K562 (cell line): Measurements from ENCODE around the gene LMAN1L. TPM values are rescaled to one million over a fixed set of nuclear protein-coding genes. Genes with fewer than 3 reads are reported as not detected.

Source experiments
- BDP1 ChIP-seq: IDR thresholded peaks from 3 replicates; pipeline ENCODE4 v1.6.1; 2011; ENCODE audit not compliant: insufficient read length, insufficient read depth
- ESRRA ChIP-seq: fragments of 450-650 bp; IDR thresholded peaks from 2 replicates; pipeline ENCODE4 v1.6.1; 2014; ENCODE audit warnings: low read depth, mild to moderate bottlenecking, moderate library complexity, borderline replicate concordance
- FOXK1 ChIP-seq: sonication (generic); formaldehyde crosslinking; IDR thresholded peaks from 2 replicates; pipeline ENCODE4 v1.8.0; 2022; ENCODE audit warnings: missing genetic modification reagents, mild to moderate bottlenecking, borderline replicate concordance
- FOXK2 ChIP-seq, 2 experiments: fragments of 450-650 bp; IDR thresholded peaks in 1 of 2; conservative IDR thresholded peaks in 1 of 2; 2 replicates each; pipeline ENCODE4 v1.6.1; 2016; ENCODE audit warnings: low read depth in 2 of 2, mild to moderate bottlenecking in 1 of 2
- HMG20A ChIP-seq: fragments of 450-650 bp; formaldehyde crosslinking; conservative IDR thresholded peaks from 2 replicates; pipeline ENCODE4 v1.4.0; 2020; ENCODE audit warnings: mild to moderate bottlenecking, mixed read lengths
- OTX1 ChIP-seq: fragments of 450-650 bp; formaldehyde crosslinking; IDR thresholded peaks from 2 replicates; pipeline ENCODE4 v1.4.0; 2022; ENCODE audit warnings: mild to moderate bottlenecking
- RBM15 ChIP-seq: fragments of 200-400 bp; formaldehyde crosslinking; IDR thresholded peaks from 2 replicates; pipeline ENCODE4 v1.6.1; 2018; ENCODE audit warnings: mild to moderate bottlenecking, low read length, moderate library complexity; ENCODE audit not compliant: insufficient read depth
- ZNF146 ChIP-seq: IDR thresholded peaks from one replicate; pipeline ENCODE4 v1.6.1; 2018; ENCODE audit warnings: missing compliant biosample characterization; ENCODE audit not compliant: unreplicated experiment
- polyA plus RNA-seq, 8 experiments: library from polyadenylated mRNA; depleted of rRNA in 4 of 8; stranded (reverse) in 5 of 8; unstranded in 3 of 8; fragments of >200 nt; fragmentation: Nextera tagmentation in 2 of 8; fragmentation: Illumina TruSeq in 1 of 8; extraction: Ambion mirVana in 2 of 8; extraction: Trizol in 1 of 8; gene quantifications; 2 replicates each; pipeline versions ENCODE4 v1.2.1 to v1.2.3, GENCODE V29; 2011 to 2014; ENCODE audit warnings: inconsistent platforms in 1 of 8, missing spikeins in 1 of 8
- total RNA-seq, 7 experiments: library from RNA; depleted of rRNA in 6 of 7; stranded (reverse); fragments of >200 nt in 6 of 7; fragmentation: Illumina TruSeq in 2 of 7; extraction: Trizol in 2 of 7; gene quantifications; 2 replicates each; pipeline versions ENCODE4 v1.2.1 to v1.2.3, GENCODE V29; 2011 to 2021; ENCODE audit warnings: low replicate concordance in 1 of 7
- TF ChIP-seq, protein P1 (sequence below): fragments of 250-450 bp; sonication (Bioruptor Pico); IDR thresholded peaks from 2 replicates; pipeline ENCODE4 v1.4.0; 2020
- TF ChIP-seq, protein P2 (sequence below): fragments of 450-650 bp; formaldehyde crosslinking; IDR thresholded peaks from 2 replicates; pipeline ENCODE4 v1.4.0; 2022; ENCODE audit warnings: missing genetic modification characterization
- TF ChIP-seq, protein P3 (sequence below), 3 experiments: fragments of 200-800 bp in 1 of 3; fragments of 250-450 bp in 1 of 3; fragments of 450-650 bp in 1 of 3; sonication (Bioruptor Pico) in 1 of 3; sonication (Bioruptor generic) in 1 of 3; formaldehyde crosslinking in 1 of 3; IDR thresholded peaks; 2 replicates each; pipeline versions ENCODE4 v1.6.1 to v1.8.0; 2016 to 2022; ENCODE audit warnings: mild to moderate bottlenecking in 2 of 3, missing genetic modification characterization in 2 of 3, missing compliant biosample characterization in 1 of 3, moderate library complexity in 1 of 3
- TF ChIP-seq, protein P4 (sequence below): sonication (generic); formaldehyde crosslinking; IDR thresholded peaks from 2 replicates; pipeline ENCODE4 v1.8.1; 2023; ENCODE audit warnings: mild to moderate bottlenecking, missing genetic modification reagents
- TF ChIP-seq, protein P5 (sequence below): fragments of 250-450 bp; sonication (Bioruptor Pico); IDR thresholded peaks from 2 replicates; pipeline ENCODE4 v1.8.0; 2022; ENCODE audit warnings: inconsistent platforms

Gene LMAN1L
- total and polyA plus RNA-seq, 9 of the 15 experiments (the other 6 are each of a cell fraction or from before 2014, with no cell fraction given): not detected

DNA sequence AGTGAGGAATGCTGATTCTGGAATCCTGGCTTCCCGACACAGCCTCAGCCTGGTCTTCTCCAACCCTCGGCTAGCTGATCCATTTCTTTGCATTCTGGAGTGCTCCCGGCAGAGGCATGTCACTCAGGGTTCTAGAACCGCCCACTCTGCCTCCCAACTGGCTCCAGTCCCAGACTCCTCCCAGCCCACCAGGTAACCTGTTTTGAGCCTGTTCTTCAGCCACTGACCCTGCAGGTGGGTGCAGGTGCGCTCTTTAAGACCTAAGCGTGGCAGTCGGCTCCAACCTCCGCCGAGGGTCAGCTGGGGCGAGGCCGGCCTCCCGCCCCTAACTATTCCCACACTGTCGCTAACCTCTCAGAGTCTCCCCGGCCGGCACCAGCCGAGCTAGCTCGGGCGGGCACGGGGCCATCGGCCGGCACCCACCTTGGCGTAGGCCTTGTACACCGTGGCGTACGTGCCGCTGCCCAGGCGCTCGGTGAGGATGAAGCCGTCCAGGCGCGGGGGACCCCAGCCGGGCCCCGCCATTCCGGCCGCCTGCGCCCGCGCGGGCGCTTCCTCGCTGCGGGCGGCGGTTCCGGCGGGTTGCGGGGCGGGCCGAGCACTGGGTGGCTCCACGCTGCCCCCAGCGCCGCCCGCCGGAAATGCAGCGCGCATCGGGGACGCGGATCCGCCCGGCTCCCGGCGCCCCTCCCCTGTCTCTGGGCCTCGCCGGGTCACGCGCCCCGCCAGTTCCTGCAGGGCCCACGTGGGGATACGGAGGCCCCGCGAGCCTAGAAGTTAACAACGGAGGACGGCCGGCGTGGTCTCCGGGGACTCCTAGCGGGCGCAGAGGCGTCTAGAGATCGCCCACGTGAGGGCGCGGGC is 30.2 kb downstream of the LMAN1L start, which contains the start of gene ULK3 (continued):
- TF ChIP-seq, protein P1, sequence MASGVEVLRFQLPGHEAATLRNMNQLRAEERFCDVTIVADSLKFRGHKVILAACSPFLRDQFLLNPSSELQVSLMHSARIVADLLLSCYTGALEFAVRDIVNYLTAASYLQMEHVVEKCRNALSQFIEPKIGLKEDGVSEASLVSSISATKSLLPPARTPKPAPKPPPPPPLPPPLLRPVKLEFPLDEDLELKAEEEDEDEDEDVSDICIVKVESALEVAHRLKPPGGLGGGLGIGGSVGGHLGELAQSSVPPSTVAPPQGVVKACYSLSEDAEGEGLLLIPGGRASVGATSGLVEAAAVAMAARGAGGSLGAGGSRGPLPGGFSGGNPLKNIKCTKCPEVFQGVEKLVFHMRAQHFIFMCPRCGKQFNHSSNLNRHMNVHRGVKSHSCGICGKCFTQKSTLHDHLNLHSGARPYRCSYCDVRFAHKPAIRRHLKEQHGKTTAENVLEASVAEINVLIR (CRISPR knock-in tag): no peak
- TF ChIP-seq FOXK2 (conservative IDR thresholded peaks at IDR 0.05 in 1 of 2, IDR thresholded peaks at IDR 0.05 in 1 of 2; ENCODE audit: low read depth in 2 of 2): no peak
- TF ChIP-seq ESRRA: peak; percentile 55; the same call in 1 of the 2 replicates
- TF ChIP-seq FOXK1: no peak
- TF ChIP-seq OTX1: no peak
- TF ChIP-seq, protein P2, sequence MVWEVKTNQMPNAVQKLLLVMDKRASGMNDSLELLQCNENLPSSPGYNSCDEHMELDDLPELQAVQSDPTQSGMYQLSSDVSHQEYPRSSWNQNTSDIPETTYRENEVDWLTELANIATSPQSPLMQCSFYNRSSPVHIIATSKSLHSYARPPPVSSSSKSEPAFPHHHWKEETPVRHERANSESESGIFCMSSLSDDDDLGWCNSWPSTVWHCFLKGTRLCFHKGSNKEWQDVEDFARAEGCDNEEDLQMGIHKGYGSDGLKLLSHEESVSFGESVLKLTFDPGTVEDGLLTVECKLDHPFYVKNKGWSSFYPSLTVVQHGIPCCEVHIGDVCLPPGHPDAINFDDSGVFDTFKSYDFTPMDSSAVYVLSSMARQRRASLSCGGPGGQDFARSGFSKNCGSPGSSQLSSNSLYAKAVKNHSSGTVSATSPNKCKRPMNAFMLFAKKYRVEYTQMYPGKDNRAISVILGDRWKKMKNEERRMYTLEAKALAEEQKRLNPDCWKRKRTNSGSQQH: no peak
- TF ChIP-seq, protein P3, sequence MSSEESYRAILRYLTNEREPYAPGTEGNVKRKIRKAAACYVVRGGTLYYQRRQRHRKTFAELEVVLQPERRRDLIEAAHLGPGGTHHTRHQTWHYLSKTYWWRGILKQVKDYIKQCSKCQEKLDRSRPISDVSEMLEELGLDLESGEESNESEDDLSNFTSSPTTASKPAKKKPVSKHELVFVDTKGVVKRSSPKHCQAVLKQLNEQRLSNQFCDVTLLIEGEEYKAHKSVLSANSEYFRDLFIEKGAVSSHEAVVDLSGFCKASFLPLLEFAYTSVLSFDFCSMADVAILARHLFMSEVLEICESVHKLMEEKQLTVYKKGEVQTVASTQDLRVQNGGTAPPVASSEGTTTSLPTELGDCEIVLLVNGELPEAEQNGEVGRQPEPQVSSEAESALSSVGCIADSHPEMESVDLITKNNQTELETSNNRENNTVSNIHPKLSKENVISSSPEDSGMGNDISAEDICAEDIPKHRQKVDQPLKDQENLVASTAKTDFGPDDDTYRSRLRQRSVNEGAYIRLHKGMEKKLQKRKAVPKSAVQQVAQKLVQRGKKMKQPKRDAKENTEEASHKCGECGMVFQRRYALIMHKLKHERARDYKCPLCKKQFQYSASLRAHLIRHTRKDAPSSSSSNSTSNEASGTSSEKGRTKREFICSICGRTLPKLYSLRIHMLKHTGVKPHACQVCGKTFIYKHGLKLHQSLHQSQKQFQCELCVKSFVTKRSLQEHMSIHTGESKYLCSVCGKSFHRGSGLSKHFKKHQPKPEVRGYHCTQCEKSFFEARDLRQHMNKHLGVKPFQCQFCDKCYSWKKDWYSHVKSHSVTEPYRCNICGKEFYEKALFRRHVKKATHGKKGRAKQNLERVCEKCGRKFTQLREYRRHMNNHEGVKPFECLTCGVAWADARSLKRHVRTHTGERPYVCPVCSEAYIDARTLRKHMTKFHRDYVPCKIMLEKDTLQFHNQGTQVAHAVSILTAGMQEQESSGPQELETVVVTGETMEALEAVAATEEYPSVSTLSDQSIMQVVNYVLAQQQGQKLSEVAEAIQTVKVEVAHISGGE (CRISPR knock-in tag; IDR thresholded peaks at IDR 0.05): peak in 2 of 3 experiments; percentile 10 to 36; a peak in 2 of 6 replicates
- no peak for TF ChIP-seq ZNF146 (CRISPR knock-in tag)
- TF ChIP-seq, protein P4, sequence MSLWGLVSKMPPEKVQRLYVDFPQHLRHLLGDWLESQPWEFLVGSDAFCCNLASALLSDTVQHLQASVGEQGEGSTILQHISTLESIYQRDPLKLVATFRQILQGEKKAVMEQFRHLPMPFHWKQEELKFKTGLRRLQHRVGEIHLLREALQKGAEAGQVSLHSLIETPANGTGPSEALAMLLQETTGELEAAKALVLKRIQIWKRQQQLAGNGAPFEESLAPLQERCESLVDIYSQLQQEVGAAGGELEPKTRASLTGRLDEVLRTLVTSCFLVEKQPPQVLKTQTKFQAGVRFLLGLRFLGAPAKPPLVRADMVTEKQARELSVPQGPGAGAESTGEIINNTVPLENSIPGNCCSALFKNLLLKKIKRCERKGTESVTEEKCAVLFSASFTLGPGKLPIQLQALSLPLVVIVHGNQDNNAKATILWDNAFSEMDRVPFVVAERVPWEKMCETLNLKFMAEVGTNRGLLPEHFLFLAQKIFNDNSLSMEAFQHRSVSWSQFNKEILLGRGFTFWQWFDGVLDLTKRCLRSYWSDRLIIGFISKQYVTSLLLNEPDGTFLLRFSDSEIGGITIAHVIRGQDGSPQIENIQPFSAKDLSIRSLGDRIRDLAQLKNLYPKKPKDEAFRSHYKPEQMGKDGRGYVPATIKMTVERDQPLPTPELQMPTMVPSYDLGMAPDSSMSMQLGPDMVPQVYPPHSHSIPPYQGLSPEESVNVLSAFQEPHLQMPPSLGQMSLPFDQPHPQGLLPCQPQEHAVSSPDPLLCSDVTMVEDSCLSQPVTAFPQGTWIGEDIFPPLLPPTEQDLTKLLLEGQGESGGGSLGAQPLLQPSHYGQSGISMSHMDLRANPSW: no peak; the same call in 1 of the 2 replicates
- TF ChIP-seq, protein P5, sequence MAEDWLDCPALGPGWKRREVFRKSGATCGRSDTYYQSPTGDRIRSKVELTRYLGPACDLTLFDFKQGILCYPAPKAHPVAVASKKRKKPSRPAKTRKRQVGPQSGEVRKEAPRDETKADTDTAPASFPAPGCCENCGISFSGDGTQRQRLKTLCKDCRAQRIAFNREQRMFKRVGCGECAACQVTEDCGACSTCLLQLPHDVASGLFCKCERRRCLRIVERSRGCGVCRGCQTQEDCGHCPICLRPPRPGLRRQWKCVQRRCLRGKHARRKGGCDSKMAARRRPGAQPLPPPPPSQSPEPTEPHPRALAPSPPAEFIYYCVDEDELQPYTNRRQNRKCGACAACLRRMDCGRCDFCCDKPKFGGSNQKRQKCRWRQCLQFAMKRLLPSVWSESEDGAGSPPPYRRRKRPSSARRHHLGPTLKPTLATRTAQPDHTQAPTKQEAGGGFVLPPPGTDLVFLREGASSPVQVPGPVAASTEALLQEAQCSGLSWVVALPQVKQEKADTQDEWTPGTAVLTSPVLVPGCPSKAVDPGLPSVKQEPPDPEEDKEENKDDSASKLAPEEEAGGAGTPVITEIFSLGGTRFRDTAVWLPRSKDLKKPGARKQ (CRISPR knock-in tag): no peak
- TF ChIP-seq HMG20A (CRISPR knock-in tag): no peak
- TF ChIP-seq BDP1: no peak
- TF ChIP-seq RBM15: no peak
